HG03108 (cell line): ENCODE results near the gene TRABD2B.

Experiments used
- ATAC-seq: cut with Tn5 transposase; IDR thresholded peaks from one replicate; pipeline ENCODE4 v1.9.1; 2021; ENCODE audit warnings: moderate library complexity; ENCODE audit not compliant: unreplicated experiment

Gene TRABD2B

DNA sequence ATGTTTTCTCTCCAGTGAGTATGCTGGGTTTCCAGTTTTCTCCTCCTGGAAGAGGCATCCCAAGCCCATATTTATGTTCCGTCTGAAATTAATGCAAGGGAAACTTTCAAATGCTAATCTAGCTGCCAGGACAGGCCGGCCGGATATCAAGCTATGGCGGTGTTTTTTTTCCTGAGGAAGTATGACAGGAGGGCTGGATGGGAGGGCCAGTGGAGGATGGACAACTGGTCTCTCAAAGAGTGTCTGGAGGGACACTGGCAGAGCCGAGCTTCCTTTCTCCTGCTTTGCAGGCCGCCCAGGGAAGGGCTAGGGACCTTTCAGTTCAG, 212.7 kb downstream of the TRABD2B start:
- ATAC-seq: no peak

DNA sequence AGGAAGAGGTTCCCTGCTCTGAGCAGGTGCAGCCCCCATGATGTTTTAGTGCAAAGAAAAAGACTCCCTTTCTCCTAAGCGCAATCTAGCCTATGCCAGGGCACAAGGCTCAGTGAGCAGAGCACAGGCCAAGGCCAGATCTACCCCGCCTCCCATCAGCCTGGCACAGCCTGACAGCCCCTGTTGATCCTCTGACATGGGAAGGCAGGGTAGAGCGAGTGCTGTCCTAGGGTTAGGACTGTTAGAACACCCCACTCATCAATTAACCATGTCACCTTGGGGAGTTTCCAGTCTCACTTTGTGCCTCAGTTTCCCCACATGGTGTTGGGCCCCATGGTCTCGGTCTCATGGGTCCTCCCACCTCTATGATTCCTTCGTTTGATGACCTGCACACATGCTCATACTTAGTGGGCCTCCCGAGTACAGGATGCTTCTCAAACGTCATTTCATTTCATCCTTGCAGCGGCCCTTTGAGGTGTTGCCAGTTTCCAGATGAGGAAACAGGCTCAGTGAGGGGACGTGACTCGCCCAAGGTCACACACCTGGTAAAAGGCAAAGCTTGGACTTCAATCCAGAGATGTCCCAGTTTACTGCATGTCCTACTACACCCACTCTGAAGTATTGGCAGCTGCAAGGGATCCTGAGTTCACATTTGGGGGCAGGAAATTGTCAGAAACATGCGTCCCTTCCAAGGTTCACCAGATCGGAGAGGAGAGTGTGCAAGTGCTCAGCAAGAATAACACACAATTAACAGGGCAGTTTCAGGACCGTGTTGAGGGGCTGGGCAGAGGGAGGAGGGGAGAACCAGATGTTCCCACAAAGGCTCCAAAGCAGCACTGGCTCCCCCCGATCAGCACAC, 213.3 kb downstream of the TRABD2B start:
- ATAC-seq: no peak

DNA sequence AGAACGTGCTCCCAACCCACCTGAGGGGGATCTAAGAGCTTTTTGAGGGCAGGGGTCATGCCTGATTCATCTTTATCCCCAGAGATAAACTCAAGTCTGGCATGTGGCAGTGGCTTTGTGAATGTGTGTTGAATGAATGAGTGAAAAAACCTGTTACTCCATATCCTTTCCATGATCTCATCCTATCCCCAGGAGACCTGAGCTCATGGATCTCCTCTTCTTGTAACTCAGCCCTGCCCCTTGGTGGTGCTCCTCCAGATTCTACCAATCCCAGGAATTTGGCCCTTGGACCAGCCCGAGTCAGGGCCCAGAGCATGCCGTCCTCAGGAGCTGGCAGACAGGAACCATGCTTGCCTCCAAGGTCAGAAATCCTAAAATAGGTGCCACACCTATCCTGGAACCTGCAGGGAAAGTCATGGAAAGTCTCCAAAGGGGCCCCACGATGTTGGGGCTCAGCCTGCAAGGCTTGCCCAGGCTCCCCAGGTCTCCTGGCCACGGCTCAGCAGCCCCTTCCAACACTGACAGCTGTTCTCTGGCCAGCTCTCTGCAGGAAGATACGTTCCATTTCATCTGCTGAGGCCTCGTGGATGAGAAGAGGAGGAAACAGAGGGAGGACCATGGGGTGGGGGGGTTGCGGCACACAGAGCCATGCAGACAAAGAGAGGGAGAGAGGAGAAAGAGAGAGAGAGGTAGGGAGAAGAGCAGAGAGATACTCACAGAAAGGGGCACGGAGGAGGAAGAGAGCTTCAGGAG, 214.6 kb downstream of the TRABD2B start:
- no peak for ATAC-seq

GRCh38 chr1:47781171-47781959, 215.8 kb downstream of the TRABD2B start:
- ATAC-seq: no peak

DNA sequence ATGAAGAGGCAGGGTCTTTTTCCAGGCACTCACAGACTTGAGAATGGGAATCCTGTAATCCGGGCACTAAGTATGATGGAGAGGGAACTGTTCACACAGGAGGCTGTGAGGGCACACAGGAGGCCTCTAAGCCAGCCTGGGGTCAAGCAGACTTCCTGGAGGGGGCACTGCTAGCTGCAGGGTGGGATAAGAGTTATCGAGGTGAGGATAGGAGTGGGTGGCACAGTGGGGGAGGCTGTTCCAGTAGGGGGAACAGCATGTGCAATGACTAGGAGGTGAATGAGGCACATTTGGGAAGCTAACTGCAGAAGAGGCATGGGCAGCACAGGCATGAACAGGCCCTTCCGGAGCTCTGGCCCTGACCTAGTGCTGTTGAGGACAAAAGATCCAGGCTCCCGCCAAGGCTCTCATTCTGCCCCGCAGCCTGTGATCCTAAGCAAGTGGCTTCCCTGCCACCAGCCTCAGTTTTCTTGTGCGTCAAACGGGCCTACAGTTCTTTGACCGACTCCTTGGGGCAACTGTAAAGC, 216.7 kb downstream of the TRABD2B start:
- no peak for ATAC-seq

DNA sequence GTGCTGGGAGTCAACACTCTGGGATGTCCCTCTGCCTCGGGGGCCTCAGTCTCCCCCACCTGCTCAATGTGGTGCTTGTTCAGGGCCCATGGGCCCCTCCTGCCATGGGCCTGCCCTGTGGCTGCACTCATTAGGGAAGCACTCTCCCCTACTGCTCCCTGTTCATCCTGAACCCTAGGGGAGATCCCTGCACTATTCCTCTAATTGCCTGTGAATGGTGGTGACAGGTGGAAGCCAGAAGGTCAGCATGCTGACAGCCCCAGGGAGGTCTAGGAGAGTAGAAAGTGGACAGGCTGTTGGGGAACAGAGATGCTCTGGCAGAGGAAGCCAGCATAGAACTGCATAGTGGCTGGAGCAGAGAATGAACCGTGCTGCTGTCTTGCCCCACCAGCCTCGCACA, 217.6 kb downstream of the TRABD2B start:
- no peak for ATAC-seq

- ATAC-seq: no peak
Observed at GRCh38 chr1:47778280-47778679, 218.9 kb downstream of the TRABD2B start.

GRCh38 chr1:47777322-47777721, 219.9 kb downstream of the TRABD2B start:
- ATAC-seq: no peak

DNA sequence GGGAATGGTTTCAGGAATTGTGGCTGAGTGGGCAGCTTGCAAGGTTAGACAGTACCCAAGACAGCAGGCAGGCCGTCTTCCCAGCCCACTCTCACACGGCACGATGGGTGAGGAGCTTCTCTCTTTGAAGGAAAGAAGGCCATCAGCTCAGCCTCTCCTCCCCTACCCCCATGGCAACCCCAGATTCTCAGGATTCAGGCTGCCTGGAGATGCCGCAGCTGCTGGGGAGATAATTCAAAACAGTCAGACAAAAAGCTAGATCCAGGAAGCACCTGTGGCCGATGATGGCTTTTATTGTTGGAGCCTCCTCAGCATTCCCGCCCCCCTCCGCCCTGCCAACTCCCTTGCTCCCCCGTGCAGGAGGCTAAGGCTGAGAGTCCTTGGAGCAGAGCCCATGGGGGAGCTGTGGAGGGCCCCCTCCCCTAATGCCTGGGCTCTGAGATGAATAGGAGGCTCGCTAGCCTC, 220.5 kb downstream of the TRABD2B start:
- ATAC-seq: no peak

- no peak for ATAC-seq
Observed at GRCh38 chr1:47774986-47775834, 222.0 kb downstream of the TRABD2B start.

GRCh38 chr1:47772960-47773682, 224.1 kb downstream of the TRABD2B start:
- ATAC-seq: no peak

- no peak for ATAC-seq
Observed at GRCh38 chr1:47772281-47772680, 224.9 kb downstream of the TRABD2B start.

- ATAC-seq: no peak
Observed at GRCh38 chr1:47771751-47772150, 225.4 kb downstream of the TRABD2B start.

DNA sequence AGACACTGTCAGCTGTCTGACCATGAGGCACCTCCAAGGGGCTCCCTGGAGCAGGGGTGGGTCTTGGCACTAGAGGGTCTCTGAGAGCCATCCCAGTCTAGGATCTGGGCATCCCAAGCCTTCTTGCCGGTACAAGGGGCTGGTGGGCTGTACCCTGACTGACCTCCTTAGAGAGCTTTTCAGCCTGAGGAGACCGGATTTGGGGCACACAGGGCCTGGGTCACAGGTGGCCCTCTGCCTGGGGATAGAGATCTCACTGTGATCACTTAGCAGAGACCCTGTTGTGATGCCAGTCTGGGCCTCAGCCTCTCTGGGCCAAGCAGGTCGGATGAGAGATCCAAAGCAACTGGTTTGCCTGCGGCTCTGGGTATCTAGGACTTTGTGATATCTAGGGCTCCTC, 227.2 kb downstream of the TRABD2B start:
- no peak for ATAC-seq

- no peak for ATAC-seq
Observed at GRCh38 chr1:47769295-47769694, 227.9 kb downstream of the TRABD2B start.

- no peak for ATAC-seq
Observed at GRCh38 chr1:47767741-47768100, 229.5 kb downstream of the TRABD2B start.

- no peak for ATAC-seq
Observed at GRCh38 chr1:47766832-47767740, 230.1 kb downstream of the TRABD2B start.

DNA sequence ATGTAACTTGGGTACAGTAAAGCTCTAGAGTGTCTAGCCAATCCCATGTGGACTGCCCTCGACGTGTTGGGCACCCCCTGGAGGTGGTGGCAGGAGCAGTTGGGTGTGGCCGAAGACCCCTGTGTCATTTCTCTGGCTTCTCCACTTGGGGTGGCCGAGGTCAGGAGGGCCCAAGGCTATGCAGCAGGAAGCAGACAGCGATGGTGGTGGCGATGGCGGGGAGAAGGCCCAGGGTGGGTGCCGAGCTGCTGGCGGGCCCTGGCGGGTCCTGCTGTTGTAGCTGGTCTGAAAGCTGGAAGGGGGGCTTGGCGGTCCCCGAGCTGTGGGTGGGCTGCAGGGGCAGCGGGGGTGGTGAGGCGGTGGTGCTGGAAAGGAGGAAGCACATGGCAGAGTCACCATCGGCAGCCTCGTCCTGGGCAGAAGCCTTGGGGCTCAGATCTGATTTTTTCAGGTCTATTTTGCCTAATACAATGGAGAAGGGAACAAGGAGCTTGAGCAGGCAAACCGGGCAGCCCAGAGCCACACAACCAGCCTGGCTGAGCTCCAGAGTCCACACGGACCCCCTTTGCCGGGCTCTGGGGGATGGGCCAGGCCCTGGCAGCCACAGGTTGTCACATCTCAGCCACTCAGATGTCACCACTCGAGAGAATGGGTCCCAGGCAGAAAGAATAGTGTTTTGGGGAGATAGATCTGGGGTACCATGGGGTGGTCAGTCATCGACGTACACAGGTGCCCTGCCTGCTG, 231.3 kb downstream of the TRABD2B start:
- no peak for ATAC-seq
